Glomerular endothelial cell (primary cell): ENCODE results near the gene WWC1. TPM values are rescaled to one million over a fixed set of nuclear protein-coding genes. Genes with fewer than 3 reads are reported as not detected.

ENCODE experiments used
- DNase-seq: peaks from one replicate; pipeline ENCODE4 v3.0.0-alpha.2; 2011; ENCODE audit warnings: low read depth, low spot score; ENCODE audit errors: extremely low read depth
- total RNA-seq: library from RNA; depleted of rRNA; stranded (reverse); fragments of >200 nt; gene quantifications from 2 replicates; pipeline ENCODE4 v1.2.3, GENCODE V29; 2015

Gene WWC1
- total RNA-seq, 1 donor from 2014 or later, result 2.9 TPM

DNA sequence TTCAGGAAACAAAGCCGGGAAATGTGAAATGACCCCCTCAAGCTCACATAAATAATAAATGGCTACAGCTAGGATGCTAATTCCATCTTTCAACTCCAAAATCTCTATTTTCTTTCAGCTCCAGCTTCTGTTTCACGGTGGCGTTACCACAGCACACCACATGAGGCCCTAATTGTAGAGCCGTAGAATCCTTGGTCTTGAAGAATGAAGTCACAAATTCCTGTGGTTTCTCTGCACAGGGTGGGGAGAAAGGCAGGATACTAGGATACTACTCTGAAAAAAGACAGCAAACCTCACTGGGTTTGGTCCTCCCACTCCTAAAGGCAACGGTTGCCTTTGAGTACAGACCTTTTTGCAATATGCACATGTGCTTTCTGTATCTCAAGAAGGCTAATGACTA lies 180.9 kb downstream of the WWC1 start:
- no peak for DNase-seq

DNA sequence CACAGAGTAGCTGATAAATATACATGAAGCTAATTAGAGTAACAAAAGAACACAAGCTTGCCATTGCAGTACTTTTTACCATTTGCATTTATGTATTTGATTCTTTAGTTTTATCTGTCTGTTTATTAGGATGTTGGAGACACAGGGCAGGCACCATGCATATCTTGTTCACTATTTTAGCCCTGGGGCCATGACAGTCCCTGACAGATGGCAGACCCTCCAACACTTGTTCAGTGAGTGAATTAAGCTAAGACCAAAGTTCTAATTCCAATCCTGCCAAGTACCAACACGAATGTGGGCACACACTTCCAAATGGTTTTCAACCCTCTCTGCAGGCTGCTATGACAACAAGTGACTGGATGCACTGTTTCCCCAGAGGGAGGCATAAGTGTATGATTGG lies 182.9 kb downstream of the WWC1 start:
- no peak for DNase-seq

DNA sequence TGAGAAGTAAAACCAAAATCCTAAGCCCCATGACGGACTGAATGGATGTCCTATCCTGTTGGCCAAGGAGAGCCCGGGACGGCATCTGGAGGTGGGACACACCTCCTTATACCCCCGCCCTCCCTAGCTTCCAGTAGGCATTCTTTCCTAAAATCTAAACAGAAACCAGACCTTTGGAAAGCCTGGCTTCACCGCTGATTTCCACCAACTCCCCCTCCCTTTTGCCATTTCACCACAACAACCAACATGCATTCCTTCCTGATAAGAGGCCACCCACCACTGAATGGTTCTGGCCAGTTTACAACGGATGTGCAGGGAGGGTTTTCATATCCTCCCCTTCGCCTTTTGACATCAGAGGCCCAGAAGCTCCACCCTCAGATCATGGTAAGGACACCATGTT lies 185.6 kb downstream of the WWC1 start:
- no peak for DNase-seq

DNA sequence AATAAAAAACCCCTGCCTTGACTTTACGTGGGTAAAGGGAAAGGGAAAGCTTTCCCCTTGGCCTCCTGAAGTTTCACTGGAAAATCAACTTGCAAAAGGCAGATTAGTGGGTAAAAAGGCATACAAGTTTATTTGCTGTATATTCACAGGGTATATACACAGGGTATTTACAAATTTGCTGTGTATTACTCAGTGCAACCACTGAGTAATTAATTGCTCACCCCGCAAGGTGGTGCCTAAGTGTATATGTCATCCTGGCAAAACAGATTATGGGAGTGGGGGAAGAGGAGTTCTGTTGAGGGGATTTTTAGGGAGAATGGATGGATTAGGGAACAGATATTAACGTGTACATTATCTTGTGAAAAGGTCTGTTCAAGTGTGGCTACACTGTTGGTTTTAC lies 187.7 kb downstream of the WWC1 start:
- DNase-seq, result no peak

DNA sequence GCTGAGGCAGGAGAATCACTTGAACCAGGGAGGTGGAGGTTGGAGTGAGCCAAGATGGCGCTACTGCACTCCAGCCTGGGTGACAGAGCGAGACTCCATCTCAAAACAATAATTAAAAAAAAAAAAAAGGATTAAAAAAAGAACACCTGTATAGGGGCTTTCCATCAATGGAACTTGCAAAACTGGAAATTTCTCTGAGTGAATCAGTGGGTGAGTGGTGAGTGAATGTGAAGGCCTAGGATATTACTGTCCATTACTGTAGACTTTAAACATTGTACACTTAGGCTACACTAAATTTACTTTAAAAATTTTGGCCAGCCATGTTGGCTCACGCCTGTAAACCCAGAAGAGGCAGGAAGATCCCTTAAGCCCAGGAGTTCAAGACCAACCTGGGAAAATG lies 189.2 kb downstream of the WWC1 start:
- no peak for DNase-seq

DNA sequence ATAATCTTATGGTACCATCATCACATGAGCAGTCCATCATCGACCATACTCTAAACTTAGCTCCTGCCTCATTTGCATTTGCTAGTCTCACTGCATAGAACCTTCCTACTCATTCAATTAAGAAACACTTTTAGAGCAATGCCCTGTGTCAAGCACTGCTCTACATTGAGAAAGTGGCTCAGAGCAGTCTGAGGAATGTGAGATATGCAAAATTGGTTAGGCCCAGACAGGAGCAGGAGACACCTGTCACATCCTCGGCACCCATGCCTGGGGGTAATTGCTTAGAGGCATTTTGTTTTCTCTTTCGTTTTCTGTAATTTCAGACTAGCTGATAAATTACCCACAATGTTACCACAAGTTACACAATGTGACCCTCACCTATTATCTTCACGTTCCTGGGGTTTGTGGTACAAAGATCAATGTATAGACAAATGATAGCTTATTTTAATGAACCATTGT lies 189.9 kb downstream of the WWC1 start:
- DNase-seq, result no peak

DNA sequence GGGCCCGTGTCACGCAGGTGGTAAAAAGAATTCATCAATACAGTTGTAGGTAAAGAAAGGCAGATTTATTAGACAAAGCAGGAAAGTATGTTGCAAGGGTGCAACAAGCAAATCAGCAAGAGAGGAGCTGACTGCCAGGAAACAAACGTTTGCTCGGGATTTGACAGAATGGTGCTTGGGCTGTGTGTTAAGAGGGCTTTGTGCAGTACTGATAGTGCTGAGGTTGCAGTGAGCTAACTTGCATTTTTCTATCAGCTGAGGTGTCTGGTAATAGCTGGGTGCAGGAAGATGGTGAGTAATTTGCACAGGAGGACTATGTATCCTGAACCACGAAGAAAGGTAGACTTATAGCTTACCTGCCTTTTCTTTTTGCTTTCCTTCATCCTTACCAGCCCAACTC lies 190.9 kb downstream of the WWC1 start:
- DNase-seq, result no peak

DNA sequence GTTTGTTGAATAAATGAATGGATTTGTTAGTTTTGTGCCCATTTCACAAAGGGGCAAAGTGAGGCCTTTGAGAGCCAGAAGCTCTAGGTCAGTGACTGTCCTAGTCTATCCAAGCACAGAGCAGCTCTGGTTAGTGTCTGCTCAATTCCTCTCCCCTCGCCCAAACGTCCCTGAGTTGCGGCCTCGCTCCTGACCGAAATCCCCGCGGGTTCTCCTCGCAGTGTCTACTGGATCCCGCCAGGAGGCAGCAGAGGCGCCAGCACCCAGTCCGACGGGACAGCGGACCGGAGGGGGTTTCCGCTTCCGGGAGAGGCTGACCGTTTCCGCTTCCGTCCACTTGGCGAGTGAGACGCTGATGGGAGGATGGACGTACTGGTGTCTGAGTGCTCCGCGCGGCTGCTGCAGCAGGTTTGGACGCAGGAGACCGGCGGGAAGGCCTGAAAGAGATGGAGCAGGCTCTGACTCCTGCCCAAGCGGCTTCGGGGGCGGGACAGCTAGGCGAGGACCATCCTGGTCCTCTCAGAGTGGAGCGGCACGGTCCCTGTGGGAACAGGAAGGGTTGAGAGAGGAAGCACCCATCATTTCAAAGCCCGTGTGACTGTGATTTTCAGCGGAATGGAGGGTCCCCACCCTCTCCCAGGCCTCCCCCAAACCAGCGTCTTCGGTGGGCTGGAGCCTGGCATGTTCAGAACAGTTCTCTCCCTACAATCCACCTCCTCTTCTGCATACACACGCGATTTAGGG lies 194.9 kb downstream of the WWC1 start, which contains the start of gene RARS1:
RARS1 (plus strand) TSS at position 336 of the 744 bp plus-strand sequence; CDS start at position 364, 28 bp downstream.
- peak; percentile 58 for DNase-seq

DNA sequence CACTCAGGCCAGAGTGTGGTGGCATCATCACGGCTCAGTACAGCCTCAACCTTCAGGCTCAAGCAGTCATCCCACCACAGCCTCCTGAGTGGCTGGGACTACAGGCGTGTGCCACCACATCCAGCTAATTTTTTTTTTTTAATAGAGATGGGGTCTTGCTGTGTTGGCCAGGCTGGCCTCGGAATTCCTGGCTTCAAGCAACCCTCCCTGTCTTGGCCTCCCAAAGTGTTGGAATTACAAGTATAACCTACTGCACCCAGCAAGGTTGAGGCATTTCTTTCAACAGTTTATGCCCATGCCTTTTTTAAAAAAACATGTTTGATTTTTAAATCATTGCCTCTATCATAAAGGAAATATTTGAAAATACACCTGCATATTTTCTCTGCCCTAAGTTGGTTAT lies 197.6 kb downstream of the WWC1 start:
- no peak for DNase-seq

DNA sequence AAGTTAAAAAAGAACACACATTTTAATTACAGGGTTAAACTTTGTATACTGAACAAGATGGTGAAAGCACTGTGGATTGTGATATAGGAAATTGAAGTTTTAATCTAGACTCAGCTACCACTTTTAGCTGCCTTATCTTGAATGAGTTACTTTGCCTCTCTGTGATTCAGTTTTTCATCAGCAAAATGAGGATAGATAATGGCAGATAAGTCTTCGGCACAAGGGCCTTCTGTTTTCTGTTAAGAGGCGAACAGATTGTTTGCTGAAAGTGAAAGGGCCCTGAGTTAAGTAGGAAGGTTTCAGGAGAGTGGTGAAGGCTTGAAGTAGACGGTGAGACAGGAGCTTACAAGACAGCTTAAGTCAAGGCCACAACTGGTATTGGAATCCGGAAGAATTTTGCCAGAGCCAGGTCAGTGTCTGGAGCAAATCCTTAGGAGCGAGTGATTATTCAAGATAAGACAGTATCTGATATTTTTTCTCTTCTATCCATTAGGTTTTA lies 202.7 kb downstream of the WWC1 start:
- DNase-seq, result no peak

DNA sequence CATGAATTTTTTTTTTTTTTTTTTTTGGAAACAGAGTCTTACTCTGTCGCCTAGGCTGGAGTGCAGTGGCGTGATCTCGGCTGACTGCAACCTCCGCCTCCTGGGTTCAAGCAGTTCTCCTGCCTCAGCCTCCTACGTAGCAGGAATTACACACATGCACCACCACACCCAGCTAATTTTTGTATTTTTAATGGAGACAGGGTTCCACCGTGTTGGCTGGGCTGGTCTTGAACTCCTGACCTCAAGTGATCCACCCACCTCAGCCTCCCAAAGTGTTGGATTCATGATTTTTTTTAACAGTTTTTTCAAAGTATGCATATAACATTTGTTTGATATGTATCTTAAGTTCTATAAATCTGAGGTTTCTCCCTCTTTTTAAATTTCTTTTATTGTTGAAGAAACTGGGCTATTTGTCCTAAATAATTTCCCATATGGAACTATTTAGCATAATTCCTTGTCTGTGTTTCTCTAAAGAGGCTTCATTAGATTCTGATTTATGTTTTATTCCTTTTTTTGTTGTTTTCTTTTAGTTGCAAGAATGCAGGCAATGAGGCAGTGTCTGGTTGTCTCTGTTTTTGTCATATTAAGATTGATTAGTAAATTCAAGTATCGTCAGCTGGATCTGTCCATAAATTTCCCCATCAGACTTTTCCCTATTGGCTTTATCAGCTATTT lies 211.3 kb downstream of the WWC1 start:
- DNase-seq, result no peak

DNA sequence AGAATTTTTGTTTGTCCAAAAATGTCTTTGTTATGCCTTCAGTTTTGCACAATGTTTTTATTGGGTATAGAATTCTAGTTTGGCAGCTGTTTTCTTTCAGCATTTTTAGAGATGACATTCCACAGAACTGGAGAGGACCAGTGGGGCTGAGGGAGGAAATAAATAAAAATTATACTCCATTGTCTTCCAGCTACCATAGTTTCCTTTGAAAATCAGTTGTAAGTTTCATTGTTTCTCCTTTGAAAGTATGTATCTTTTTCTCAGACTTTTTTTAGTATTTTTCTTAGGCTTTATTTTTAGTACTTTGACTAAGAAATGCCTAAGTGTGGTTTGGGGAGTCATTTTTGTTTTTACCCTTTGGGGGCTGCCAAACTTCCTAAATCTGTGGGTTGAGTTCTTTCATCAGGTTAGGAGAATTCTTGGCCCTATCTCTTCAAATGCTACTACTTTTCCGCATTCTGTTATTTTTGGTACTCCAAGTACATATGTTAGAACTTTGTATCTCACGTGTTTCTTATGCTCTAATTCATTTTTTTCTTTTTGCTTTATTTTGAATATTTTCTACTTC lies 222.5 kb downstream of the WWC1 start:
- DNase-seq, result no peak

Other genes starting within 250 kb of the WWC1 start
- 91.1 and 91.2 TPM in 2 replicates for gene RARS1, start 194.8 kb downstream of the WWC1 start, total RNA-seq
- 0.39 and 1.8 TPM in 2 replicates for gene FBLL1, start 237.7 kb downstream of the WWC1 start, total RNA-seq